Glutamatergic neuron (in vitro differentiated cells): ENCODE data around the gene CCSAP. TPM values are rescaled to one million over a fixed set of nuclear protein-coding genes. Genes with fewer than 3 reads are reported as not detected.

Source experiments
- DNase-seq: peaks from one replicate; pipeline ENCODE4 v3.0.0; 2022
- H3K27ac Mint-ChIP-seq: one replicate; pipeline ENCODE4 v1.8.0; 2020; ENCODE audit warnings: mild to moderate bottlenecking, mixed read lengths, inconsistent platforms; ENCODE audit not compliant: unreplicated experiment
- H3K27me3 Mint-ChIP-seq: one replicate; pipeline ENCODE4 v1.8.0; 2020; ENCODE audit warnings: mild to moderate bottlenecking, moderate library complexity, mixed read lengths, inconsistent platforms; ENCODE audit not compliant: unreplicated experiment
- H3K36me3 Mint-ChIP-seq: one replicate; pipeline ENCODE4 v1.8.0; 2020; ENCODE audit warnings: mild to moderate bottlenecking, mixed read lengths, inconsistent platforms; ENCODE audit not compliant: unreplicated experiment
- H3K4me1 Mint-ChIP-seq: one replicate; pipeline ENCODE4 v1.8.0; 2020; ENCODE audit warnings: mild to moderate bottlenecking, low read depth, mixed read lengths, inconsistent platforms; ENCODE audit not compliant: unreplicated experiment
- H3K4me3 Mint-ChIP-seq: one replicate; pipeline ENCODE4 v1.8.0; 2020; ENCODE audit warnings: mild to moderate bottlenecking, mixed read lengths, inconsistent platforms; ENCODE audit not compliant: unreplicated experiment
- H3K9me3 Mint-ChIP-seq: one replicate; pipeline ENCODE4 v1.8.0; 2020; ENCODE audit warnings: mild to moderate bottlenecking, moderate library complexity, mixed read lengths, inconsistent platforms; ENCODE audit not compliant: unreplicated experiment
- CTCF ChIP-seq: fragments of 200-600 bp; sonication (generic); IDR thresholded peaks from one replicate; pipeline ENCODE4 v1.5.0; 2021; ENCODE audit not compliant: partially characterized antibody, unreplicated experiment
- total RNA-seq: library from RNA; stranded (reverse); fragmentation: NEBNext Ultra II Directional; extraction: Animal tissue kit (Norgen Biotek cat#: 25700); gene quantifications from one replicate; pipeline ENCODE4 v1.2.1, GENCODE V29; 2021; ENCODE audit not compliant: unreplicated experiment

Gene CCSAP
- total RNA-seq, 1 donor from 2014 or later = 18.5 TPM

GRCh38 chr1:229302740-229303139 lies 40.1 kb downstream of the CCSAP start:
- Mint-ChIP-seq H3K9me3 (no peaks in the 10 kb centered on the region), H3K36me3 (peaks cover 3% of the 10 kb centered on the region), H3K4me3 (no peak overlapping the region), H3K4me1 (peaks cover 3% of the 10 kb centered on the region), H3K27ac (no peak overlapping the region), H3K27me3 (peaks cover 3% of the 10 kb centered on the region)
- no peak for TF ChIP-seq CTCF
- no peak for DNase-seq

GRCh38 chr1:229300099-229300757 lies 42.6 kb downstream of the CCSAP start:
- Mint-ChIP-seq H3K27ac (no peak overlapping the region), H3K4me3 (no peak overlapping the region)
- DNase-seq = no peak

GRCh38 chr1:229298887-229299503 lies 43.9 kb downstream of the CCSAP start:
- Mint-ChIP-seq H3K9me3 (no peaks in the 10 kb centered on the region), H3K4me1 (peaks cover 4% of the 10 kb centered on the region), H3K36me3 (peaks cover 3% of the 10 kb centered on the region), H3K27me3 (peaks cover 3% of the 10 kb centered on the region), H3K27ac (no peak overlapping the region), H3K4me3 (no peak overlapping the region)
- TF ChIP-seq CTCF = no peak
- no peak for DNase-seq

More at GRCh38 chr1:229300099-229300757, 42.6 kb downstream of the CCSAP start:
- peaks cover 3% of the 10 kb centered on the region for H3K36me3 Mint-ChIP-seq
- peaks cover 3% of the 10 kb centered on the region for H3K4me1 Mint-ChIP-seq
- peaks cover 3% of the 10 kb centered on the region for H3K27me3 Mint-ChIP-seq
- no peak for TF ChIP-seq CTCF
- H3K9me3 Mint-ChIP-seq = no peaks in the 10 kb centered on the region

- Mint-ChIP-seq H3K4me3 (no peak overlapping the region), H3K36me3 (peaks cover 3% of the 10 kb centered on the region), H3K27ac (no peak overlapping the region), H3K9me3 (no peaks in the 10 kb centered on the region), H3K27me3 (peaks cover 5% of the 10 kb centered on the region), H3K4me1 (peaks cover 9% of the 10 kb centered on the region)
- DNase-seq = no peak
- no peak for TF ChIP-seq CTCF
These were observed 44.4 kb downstream of the CCSAP start for GRCh38 chr1:229298420-229298819.

GRCh38 chr1:229297746-229298145 lies 45.1 kb downstream of the CCSAP start:
- DNase-seq = no peak
- Mint-ChIP-seq H3K9me3 (no peaks in the 10 kb centered on the region), H3K36me3 (peaks cover 3% of the 10 kb centered on the region), H3K27ac (no peak overlapping the region), H3K4me1 (peaks cover 9% of the 10 kb centered on the region), H3K27me3 (peaks cover 6% of the 10 kb centered on the region), H3K4me3 (no peak overlapping the region)
- TF ChIP-seq CTCF = no peak
